GM12878 (cell line): ENCODE measurements around the gene GALNT12. TPM values are rescaled to one million over a fixed set of nuclear protein-coding genes. Genes with fewer than 3 reads are reported as not detected.

Experiments
- ATAC-seq: fragments of 200-7000 bp; cut with Tn5 transposase; 3 replicates; pipeline ENCODE4 v1.9.1; 2020; ENCODE audit warnings: mild to moderate bottlenecking, moderate library complexity
- BruUV-seq: library from RNA; stranded (reverse); fragments of 400-500 nt; replicated peaks from 2 replicates; lab custom pipeline; 2021; lab: Mats Ljungman, UMichigan
- CTCF ChIA-PET: fragments of 300-600 bp; sonication (Branson Sonifier 250); formaldehyde crosslinking; extraction: SDS; loops from one replicate; lab custom pipeline; 2021; ENCODE audit warnings: inconsistent platforms; lab: Yijun Ruan, JAX
- POLR2A ChIA-PET: fragments of 350-600 bp; formaldehyde crosslinking; extraction: SDS; loops from one replicate; lab custom pipeline; 2021; ENCODE audit warnings: inconsistent platforms; lab: Charles Lee
- RAD21 ChIA-PET: fragments of 300-600 bp; sonication (Branson Sonifier 250); formaldehyde crosslinking; loops from one replicate; lab custom pipeline; 2023; ENCODE audit warnings: antibody characterized with exemption; ENCODE audit not compliant: unreplicated experiment; lab: Charles Lee
- SMC1A ChIA-PET: fragments of 300-600 bp; sonication (Branson Sonifier 250); formaldehyde crosslinking; loops from one replicate; lab custom pipeline; 2023; ENCODE audit not compliant: unreplicated experiment, uncharacterized antibody; lab: Charles Lee
- DNase-seq: peaks from one replicate; pipeline ENCODE4 v3.0.0-alpha.2; 2011; ENCODE audit warnings: low read depth, low spot score
- FAIRE-seq: peaks from 3 replicates; lab custom pipeline; 2011; peaks lifted over from hg19 to GRCh38; lab: Jason Lieb, UNC
- H2AFZ ChIP-seq: 2 replicates; pipeline ENCODE4 v1.6.0; 2011; ENCODE audit warnings: low read depth, low read length, control low read depth; ENCODE audit not compliant: control insufficient read depth
- H3K27ac ChIP-seq: 2 replicates; pipeline ENCODE4 v1.5.1; 2011; ENCODE audit warnings: control low read depth; ENCODE audit not compliant: control insufficient read depth, insufficient read depth
- H3K27me3 ChIP-seq, 2 experiments: replicated peaks in 1 of 2; 2 replicates each; pipeline versions ENCODE4 v1.6.0 to v1.6.1; 2011; ENCODE audit warnings: low read length in 1 of 2; ENCODE audit not compliant: control insufficient read depth in 2 of 2, insufficient read depth in 2 of 2
- H3K36me3 ChIP-seq, 2 experiments: 2 replicates each; pipeline ENCODE4 v1.5.1; 2011; ENCODE audit warnings: low read length in 1 of 2; ENCODE audit not compliant: control insufficient read depth in 2 of 2, insufficient read depth in 2 of 2
- H3K4me1 ChIP-seq: 2 replicates; pipeline ENCODE4 v1.6.1; 2011; ENCODE audit warnings: mild to moderate bottlenecking, low read length, moderate library complexity, mixed read lengths; ENCODE audit not compliant: control insufficient read depth, insufficient read depth
- H3K4me2 ChIP-seq: 2 replicates; pipeline ENCODE4 v1.6.0; 2011; ENCODE audit warnings: control low read depth; ENCODE audit not compliant: control insufficient read depth, insufficient read depth
- H3K4me3 ChIP-seq: fragments of 200-600 bp; sonication (generic); 2 replicates; pipeline ENCODE4 v1.5.1; 2016
- H3K79me2 ChIP-seq: 2 replicates; pipeline ENCODE4 v1.6.0; 2011; ENCODE audit warnings: low read length; ENCODE audit not compliant: control insufficient read depth, insufficient read depth
- H3K9ac ChIP-seq: 2 replicates; pipeline ENCODE4 v1.8.0; 2011; ENCODE audit warnings: low read length, control low read depth, mixed read lengths; ENCODE audit not compliant: control insufficient read depth, insufficient read depth
- H3K9me3 ChIP-seq: replicated peaks from 3 replicates; pipeline ENCODE4 v1.5.1; 2011; ENCODE audit warnings: mild to moderate bottlenecking, low read length; ENCODE audit not compliant: control insufficient read depth, insufficient read depth
- H4K20me1 ChIP-seq: 2 replicates; pipeline ENCODE4 v1.6.0; 2011; ENCODE audit not compliant: control insufficient read depth, insufficient read depth
- CTCF ChIP-seq, 3 experiments: IDR thresholded peaks in 2 of 3; conservative IDR thresholded peaks in 1 of 3; 2 replicates each; pipeline ENCODE4 v1.5.1; 2011; ENCODE audit warnings: low read depth in 3 of 3, low read length in 3 of 3, mild to moderate bottlenecking in 3 of 3, control low read depth in 2 of 3, moderate library complexity in 2 of 3, inconsistent platforms in 1 of 3, mixed read lengths in 1 of 3; ENCODE audit not compliant: control insufficient read depth in 2 of 3, insufficient read depth in 1 of 3; ENCODE audit errors: extremely low read depth in 1 of 3
- EGR1 ChIP-seq, 2 experiments: IDR thresholded peaks; 1 replicate in 1 of 2; 2 replicates in 1 of 2; pipeline ENCODE4 v1.6.1; 2011 to 2012; ENCODE audit warnings: low read depth in 2 of 2, low read length in 2 of 2, borderline replicate concordance in 1 of 2, mild to moderate bottlenecking in 1 of 2, moderate library complexity in 1 of 2
- ESRRA ChIP-seq: IDR thresholded peaks from 2 replicates; pipeline ENCODE4 v1.6.1; 2012; ENCODE audit warnings: mild to moderate bottlenecking, low read length, improper control_type of control experiment
- HCFC1 ChIP-seq: fragments of 150-350 bp; IDR thresholded peaks from 2 replicates; pipeline ENCODE4 v1.6.1; 2014; ENCODE audit warnings: low read length
- JUNB ChIP-seq: IDR thresholded peaks from 2 replicates; pipeline ENCODE4 v1.6.1; 2016; ENCODE audit warnings: antibody characterized with exemption, mild to moderate bottlenecking
- MEF2B ChIP-seq: fragments of 450-650 bp; IDR thresholded peaks from 2 replicates; pipeline ENCODE4 v1.6.1; 2018; ENCODE audit warnings: mild to moderate bottlenecking, moderate library complexity; ENCODE audit not compliant: partially characterized antibody, poor library complexity, severe bottlenecking
- POLR2AphosphoS2 ChIP-seq: IDR thresholded peaks from 2 replicates; pipeline ENCODE4 v1.6.1; 2011; ENCODE audit warnings: low read depth, mild to moderate bottlenecking, low read length, improper control_type of control experiment, moderate library complexity
- RAD21 ChIP-seq: IDR thresholded peaks from 2 replicates; pipeline ENCODE4 v1.6.1; 2011; ENCODE audit warnings: mild to moderate bottlenecking, low read depth, low read length, moderate library complexity; ENCODE audit not compliant: insufficient read depth
- SKIL ChIP-seq: fragments of 450-650 bp; IDR thresholded peaks from 2 replicates; pipeline ENCODE4 v1.6.1; 2017; ENCODE audit warnings: mild to moderate bottlenecking, low read depth, inconsistent platforms; ENCODE audit not compliant: poor library complexity, severe bottlenecking
- SP1 ChIP-seq: IDR thresholded peaks from one replicate; pipeline ENCODE4 v1.6.1; 2011; ENCODE audit warnings: low read depth, low read length
- TCF12 ChIP-seq: IDR thresholded peaks from 2 replicates; pipeline ENCODE4 v1.6.1; 2011; ENCODE audit warnings: low read depth, mild to moderate bottlenecking, low read length
- WGBS: methylation state at CpG from one replicate; pipeline ENCODE4 v1.1.6; 2016; ENCODE audit warnings: low lambda C conversion rate; ENCODE audit not compliant: insufficient replicate concordance, insufficient coverage; ENCODE audit errors: missing lambda C conversion rate; 5-methylcytosine and 5-hydroxymethylcytosine counted together
- in situ Hi-C: fragments of 300-500 bp; cut with MboI; formaldehyde crosslinking; loops from 9 replicates; pipeline ENCODE4 v1.14.3; 2018; ENCODE audit warnings: mixed read lengths
- intact Hi-C: fragments of 100-400 bp; cut with micrococcal nuclease; formaldehyde crosslinking; loops from one replicate; pipeline ENCODE4 v1.14.2; 2022; ENCODE audit not compliant: unreplicated experiment
- polyA plus RNA-seq, 11 experiments: library from polyadenylated mRNA; depleted of rRNA in 4 of 11; unstranded in 6 of 11; stranded (reverse) in 5 of 11; fragments of >200 nt; fragmentation: Nextera tagmentation in 4 of 11; fragmentation: Illumina TruSeq in 1 of 11; extraction: Ambion mirVana in 4 of 11; extraction: Trizol in 1 of 11; gene quantifications; 1 replicate in 1 of 11; 2 replicates in 10 of 11; pipeline versions ENCODE4 v1.2.1 to v1.2.3, GENCODE V29; 2011 to 2016; ENCODE audit warnings: inconsistent platforms in 2 of 11, missing spikeins in 2 of 11, low read depth in 1 of 11
- total RNA-seq, 4 experiments: library from RNA; depleted of rRNA in 3 of 4; stranded (reverse); fragments of >200 nt in 3 of 4; fragmentation: Illumina TruSeq in 1 of 4; extraction: Trizol in 1 of 4; gene quantifications; 2 replicates each; pipeline versions ENCODE4 v1.2.1 to v1.2.3, GENCODE V29; 2013 to 2021
- TF ChIP-seq, protein P1 (sequence below): fragments of 450-650 bp; IDR thresholded peaks from 2 replicates; pipeline ENCODE4 v1.6.1; 2016; ENCODE audit warnings: mild to moderate bottlenecking
- TF ChIP-seq, protein P2 (sequence below): IDR thresholded peaks from 2 replicates; pipeline ENCODE4 v1.6.1; 2012; ENCODE audit warnings: low read depth, low read length, improper control_type of control experiment
- TF ChIP-seq, protein P3 (sequence below): fragments of 450-650 bp; IDR thresholded peaks from 2 replicates; pipeline ENCODE4 v1.6.1; 2016; ENCODE audit warnings: mild to moderate bottlenecking, moderate library complexity, borderline replicate concordance

The GALNT12 gene
- total and polyA plus RNA-seq, 10 of the 15 experiments (the other 5 are each of a cell fraction or from before 2014, with no cell fraction given) = 0.13 to 5.3 (median 3.2) TPM

DNA sequence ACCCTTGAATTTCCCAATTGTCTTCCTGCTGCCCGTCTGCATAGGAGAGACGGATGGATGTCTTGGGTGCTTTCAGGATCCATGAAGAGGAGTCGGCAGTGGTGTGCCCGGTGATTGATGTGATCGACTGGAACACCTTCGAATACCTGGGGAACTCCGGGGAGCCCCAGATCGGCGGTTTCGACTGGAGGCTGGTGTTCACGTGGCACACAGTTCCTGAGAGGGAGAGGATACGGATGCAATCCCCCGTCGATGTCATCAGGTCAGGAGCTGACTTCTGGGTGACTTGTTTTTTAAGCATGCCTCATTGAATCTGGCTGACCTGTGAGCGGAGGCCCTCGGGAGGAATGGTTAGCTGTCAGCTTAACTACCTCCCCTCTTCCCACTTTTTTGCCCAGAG is 24.2 kb downstream of the GALNT12 start:
- FAIRE-seq (no peak), DNase-seq (no peak), ATAC-seq (no peak)
- intact Hi-C loops = no loop called here
- Histone ChIP-seq H3K27ac (no peak overlapping the region), H3K79me2 (no peaks in the 10 kb centered on the region), H3K4me1 (no peaks in the 10 kb centered on the region), H3K4me3 (no peak overlapping the region), H3K27me3 (no peaks in the 10 kb centered on the region; a peak in 1 of 4 replicates), H3K36me3 (no peaks in the 10 kb centered on the region), H3K4me2 (no peak overlapping the region), H3K9ac (no peak overlapping the region), H2AFZ (no peak overlapping the region), H3K9me3 (no peaks in the 10 kb centered on the region), H4K20me1 (no peaks in the 10 kb centered on the region)
- no peak for TF ChIP-seq MEF2B
- TF ChIP-seq RAD21 = no peak
- TF ChIP-seq SP1 = no peak
- TF ChIP-seq, protein P1, sequence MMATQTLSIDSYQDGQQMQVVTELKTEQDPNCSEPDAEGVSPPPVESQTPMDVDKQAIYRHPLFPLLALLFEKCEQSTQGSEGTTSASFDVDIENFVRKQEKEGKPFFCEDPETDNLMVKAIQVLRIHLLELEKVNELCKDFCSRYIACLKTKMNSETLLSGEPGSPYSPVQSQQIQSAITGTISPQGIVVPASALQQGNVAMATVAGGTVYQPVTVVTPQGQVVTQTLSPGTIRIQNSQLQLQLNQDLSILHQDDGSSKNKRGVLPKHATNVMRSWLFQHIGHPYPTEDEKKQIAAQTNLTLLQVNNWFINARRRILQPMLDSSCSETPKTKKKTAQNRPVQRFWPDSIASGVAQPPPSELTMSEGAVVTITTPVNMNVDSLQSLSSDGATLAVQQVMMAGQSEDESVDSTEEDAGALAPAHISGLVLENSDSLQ = no peak
- no peak for TF ChIP-seq EGR1 (IDR thresholded peaks at IDR 0.05; ENCODE audit: borderline replicate concordance in 1 of 2, low read depth in 2 of 2, low read length in 2 of 2)
- no peak for TF ChIP-seq ESRRA
- TF ChIP-seq CTCF (IDR thresholded peaks at IDR 0.05 in 2 of 3, conservative IDR thresholded peaks at IDR 0.05 in 1 of 3; ENCODE audit: control insufficient read depth in 2 of 3, extremely low read depth in 1 of 3, insufficient read depth in 1 of 3, low read depth in 3 of 3, low read length in 3 of 3) = no peak
- TF ChIP-seq, protein P2, sequence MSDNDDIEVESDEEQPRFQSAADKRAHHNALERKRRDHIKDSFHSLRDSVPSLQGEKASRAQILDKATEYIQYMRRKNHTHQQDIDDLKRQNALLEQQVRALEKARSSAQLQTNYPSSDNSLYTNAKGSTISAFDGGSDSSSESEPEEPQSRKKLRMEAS = no peak
- no peak for TF ChIP-seq HCFC1
- TF ChIP-seq JUNB = no peak
- no peak for TF ChIP-seq TCF12
- TF ChIP-seq SKIL = no peak
- TF ChIP-seq POLR2AphosphoS2 = no peak
- TF ChIP-seq, protein P3, sequence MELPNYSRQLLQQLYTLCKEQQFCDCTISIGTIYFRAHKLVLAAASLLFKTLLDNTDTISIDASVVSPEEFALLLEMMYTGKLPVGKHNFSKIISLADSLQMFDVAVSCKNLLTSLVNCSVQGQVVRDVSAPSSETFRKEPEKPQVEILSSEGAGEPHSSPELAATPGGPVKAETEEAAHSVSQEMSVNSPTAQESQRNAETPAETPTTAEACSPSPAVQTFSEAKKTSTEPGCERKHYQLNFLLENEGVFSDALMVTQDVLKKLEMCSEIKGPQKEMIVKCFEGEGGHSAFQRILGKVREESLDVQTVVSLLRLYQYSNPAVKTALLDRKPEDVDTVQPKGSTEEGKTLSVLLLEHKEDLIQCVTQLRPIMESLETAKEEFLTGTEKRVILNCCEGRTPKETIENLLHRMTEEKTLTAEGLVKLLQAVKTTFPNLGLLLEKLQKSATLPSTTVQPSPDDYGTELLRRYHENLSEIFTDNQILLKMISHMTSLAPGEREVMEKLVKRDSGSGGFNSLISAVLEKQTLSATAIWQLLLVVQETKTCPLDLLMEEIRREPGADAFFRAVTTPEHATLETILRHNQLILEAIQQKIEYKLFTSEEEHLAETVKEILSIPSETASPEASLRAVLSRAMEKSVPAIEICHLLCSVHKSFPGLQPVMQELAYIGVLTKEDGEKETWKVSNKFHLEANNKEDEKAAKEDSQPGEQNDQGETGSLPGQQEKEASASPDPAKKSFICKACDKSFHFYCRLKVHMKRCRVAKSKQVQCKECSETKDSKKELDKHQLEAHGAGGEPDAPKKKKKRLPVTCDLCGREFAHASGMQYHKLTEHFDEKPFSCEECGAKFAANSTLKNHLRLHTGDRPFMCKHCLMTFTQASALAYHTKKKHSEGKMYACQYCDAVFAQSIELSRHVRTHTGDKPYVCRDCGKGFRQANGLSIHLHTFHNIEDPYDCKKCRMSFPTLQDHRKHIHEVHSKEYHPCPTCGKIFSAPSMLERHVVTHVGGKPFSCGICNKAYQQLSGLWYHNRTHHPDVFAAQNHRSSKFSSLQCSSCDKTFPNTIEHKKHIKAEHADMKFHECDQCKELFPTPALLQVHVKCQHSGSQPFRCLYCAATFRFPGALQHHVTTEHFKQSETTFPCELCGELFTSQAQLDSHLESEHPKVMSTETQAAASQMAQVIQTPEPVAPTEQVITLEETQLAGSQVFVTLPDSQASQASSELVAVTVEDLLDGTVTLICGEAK = no peak
- in situ Hi-C loops = no loop called here
- 75% methylated on average over 16 of the region's 16 CpGs for WGBS
- SMC1A ChIA-PET = no interaction called here
- POLR2A ChIA-PET = no interaction called here
- no TSS peak for BruUV-seq
- RAD21 ChIA-PET = no interaction called here
- CTCF ChIA-PET = no interaction called here
